ENCODE data around the gene MSLN.

MSLN gene

DNA sequence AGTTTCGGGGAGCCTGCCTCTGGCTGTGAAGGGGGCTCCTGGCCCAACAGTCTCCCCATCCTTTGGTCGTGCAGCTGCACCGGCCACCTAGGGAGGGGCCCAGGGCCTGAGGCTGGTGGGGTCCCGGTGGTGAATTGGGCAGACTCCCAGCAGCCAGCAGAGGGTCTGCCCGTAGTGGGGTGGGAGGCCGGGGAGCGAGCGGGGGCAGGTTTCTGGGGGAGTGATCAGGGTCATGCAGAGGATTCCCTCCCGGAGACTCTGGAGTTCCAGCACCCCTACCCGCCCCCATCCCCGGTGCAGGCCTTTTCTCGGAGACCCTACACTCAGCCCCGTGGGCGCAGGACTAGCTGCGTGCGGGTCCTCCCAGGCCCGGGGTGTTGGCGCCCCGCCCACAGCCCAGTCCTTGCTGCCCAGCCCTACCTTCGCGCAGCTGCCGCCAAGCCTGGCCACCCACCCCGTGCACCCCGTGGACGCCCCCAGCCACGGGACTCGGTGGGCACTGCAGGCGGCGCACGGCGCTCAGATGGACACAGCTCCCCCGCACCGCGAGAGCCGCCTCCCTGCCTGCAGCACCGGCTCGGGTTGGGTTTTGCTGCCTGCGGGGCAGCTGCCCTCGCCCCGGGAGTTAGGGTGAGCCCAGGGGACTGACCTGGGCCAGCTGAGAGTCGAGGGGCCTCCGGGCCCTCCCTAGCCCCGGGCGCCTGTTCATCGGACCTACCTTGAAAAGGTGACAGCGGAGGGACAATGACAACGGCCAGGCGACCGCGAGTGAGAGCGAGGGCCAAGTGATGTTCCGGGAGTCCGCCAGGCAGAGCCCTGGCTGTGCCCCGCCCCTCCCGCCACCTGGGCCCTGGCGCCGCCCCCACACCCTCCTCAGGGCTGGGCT lies 39.7 kb downstream of the MSLN start, which contains the start of gene GNG13:
TSS of gene GNG13 (minus strand) at position 787 of the 886 bp plus-strand sequence. CDS start 1,657 bp downstream, outside the sequence.
- TF ChIP-seq, protein P1, sequence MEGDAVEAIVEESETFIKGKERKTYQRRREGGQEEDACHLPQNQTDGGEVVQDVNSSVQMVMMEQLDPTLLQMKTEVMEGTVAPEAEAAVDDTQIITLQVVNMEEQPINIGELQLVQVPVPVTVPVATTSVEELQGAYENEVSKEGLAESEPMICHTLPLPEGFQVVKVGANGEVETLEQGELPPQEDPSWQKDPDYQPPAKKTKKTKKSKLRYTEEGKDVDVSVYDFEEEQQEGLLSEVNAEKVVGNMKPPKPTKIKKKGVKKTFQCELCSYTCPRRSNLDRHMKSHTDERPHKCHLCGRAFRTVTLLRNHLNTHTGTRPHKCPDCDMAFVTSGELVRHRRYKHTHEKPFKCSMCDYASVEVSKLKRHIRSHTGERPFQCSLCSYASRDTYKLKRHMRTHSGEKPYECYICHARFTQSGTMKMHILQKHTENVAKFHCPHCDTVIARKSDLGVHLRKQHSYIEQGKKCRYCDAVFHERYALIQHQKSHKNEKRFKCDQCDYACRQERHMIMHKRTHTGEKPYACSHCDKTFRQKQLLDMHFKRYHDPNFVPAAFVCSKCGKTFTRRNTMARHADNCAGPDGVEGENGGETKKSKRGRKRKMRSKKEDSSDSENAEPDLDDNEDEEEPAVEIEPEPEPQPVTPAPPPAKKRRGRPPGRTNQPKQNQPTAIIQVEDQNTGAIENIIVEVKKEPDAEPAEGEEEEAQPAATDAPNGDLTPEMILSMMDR (IDR thresholded peaks at IDR 0.05; ENCODE audit: poor library complexity, severe bottlenecking): no peak
- peaks cover 4% of the 10 kb centered on the region for H3K4me1 ChIP-seq (ENCODE audit: insufficient read depth, poor library complexity, severe bottlenecking)
- no peaks in the 10 kb centered on the region for H3K36me3 ChIP-seq (ENCODE audit: low read depth)
- H3K27ac ChIP-seq (ENCODE audit: poor library complexity, severe bottlenecking): no peak within 1 kb of the TSS
- peak; percentile 5; the same call in 1 of the 3 replicates for ATAC-seq (ENCODE audit: low read depth)
- H3K4me3 ChIP-seq (ENCODE audit: severe bottlenecking): no peak within 1 kb of the TSS
- H3K9me3 ChIP-seq (ENCODE audit: severe bottlenecking): no peaks in the 10 kb centered on the region
- no peak for DNase-seq (ENCODE audit: low spot score)
- peaks cover 52% of the 10 kb centered on the region for H3K27me3 ChIP-seq (ENCODE audit: insufficient read depth, poor library complexity, severe bottlenecking)

DNA sequence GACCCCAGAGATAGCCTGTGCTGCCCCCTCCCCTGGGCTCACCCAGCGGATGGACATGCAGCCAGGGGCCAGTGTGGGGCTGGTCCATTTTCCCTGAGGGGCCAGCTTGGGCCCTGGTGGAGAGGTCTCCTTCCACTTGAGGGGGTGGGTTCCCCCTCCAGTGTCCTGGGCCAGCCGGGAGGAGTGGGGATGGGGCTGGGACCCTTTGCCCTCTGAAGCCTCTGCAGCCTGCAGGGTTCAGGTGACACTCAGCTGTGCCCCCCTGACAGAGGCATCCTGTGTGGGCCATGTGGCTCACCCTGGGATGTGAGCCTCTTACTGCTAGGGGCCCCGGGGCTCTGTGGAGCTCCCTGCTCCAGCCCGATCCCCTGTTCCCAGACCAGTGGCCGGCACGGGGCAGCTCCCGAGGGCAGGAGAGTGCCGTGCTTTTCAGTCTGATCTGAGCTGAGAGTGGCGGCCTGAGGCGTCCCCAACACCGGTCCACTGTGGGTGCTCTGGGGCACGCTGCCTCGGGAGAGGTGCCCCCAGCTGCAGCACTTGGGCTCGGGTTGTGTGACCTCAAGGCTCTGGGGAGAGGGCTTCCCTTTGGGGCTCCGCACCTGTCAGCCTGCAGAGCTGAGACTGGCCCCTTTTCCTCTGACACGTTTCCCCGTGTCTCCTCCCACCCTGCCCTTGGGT lies 40.4 kb downstream of the MSLN start:
- Histone ChIP-seq H3K4me3 (ENCODE audit: severe bottlenecking) (no peak overlapping the region), H3K36me3 (ENCODE audit: low read depth) (no peaks in the 10 kb centered on the region), H3K4me1 (ENCODE audit: insufficient read depth, poor library complexity, severe bottlenecking) (peaks cover under 1% of the 10 kb centered on the region), H3K27me3 (ENCODE audit: insufficient read depth, poor library complexity, severe bottlenecking) (peaks cover 52% of the 10 kb centered on the region), H3K9me3 (ENCODE audit: severe bottlenecking) (no peaks in the 10 kb centered on the region), H3K27ac (ENCODE audit: poor library complexity, severe bottlenecking) (no peak overlapping the region)
- DNase-seq (ENCODE audit: low spot score) (no peak), ATAC-seq (ENCODE audit: low read depth) (peak; percentile 12; the same call in 1 of the 3 replicates)
- TF ChIP-seq, protein P1 (IDR thresholded peaks at IDR 0.05; ENCODE audit: poor library complexity, severe bottlenecking): no peak

DNA sequence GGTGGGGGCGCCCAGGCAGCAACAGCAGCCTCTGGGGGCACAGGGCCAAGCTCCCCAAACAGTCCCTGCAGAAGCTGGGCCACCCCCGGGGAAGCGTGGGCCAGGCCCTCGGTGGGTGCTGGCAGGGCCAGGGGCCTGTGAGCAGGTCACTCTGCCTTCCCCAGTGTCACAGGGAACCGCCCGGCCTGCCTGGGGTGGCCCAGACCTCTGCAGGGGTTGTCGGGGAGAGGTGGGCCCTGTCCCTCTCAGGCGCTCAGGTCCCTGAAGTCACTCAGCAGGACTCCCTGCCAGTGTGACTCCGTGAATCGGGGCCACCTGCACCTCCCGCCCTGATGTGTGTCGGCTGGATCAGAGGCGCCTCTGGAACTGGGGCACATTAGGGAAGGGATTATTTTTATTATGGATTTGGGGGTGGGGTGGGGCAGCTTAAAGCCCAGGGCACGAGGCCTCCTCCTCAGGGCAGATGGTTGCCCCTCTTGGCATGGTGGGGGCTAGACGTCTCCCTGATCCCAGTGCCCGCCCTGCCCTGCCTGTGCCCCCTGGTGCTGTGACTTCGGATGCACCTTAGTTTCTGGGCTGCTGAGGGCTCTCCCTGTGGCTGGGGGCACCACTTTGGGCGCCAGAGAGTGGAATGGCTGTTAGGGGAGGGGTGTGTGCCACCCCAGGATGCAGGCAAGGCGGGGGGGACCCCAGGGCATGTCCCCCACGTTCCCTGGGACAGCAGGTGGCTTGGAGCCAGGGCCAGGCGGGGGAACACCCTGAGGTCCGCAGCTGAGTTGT lies 41.2 kb downstream of the MSLN start:
- peaks cover 52% of the 10 kb centered on the region for H3K27me3 ChIP-seq (ENCODE audit: insufficient read depth, poor library complexity, severe bottlenecking)
- no peaks in the 10 kb centered on the region for H3K9me3 ChIP-seq (ENCODE audit: severe bottlenecking)
- TF ChIP-seq, protein P1 (IDR thresholded peaks at IDR 0.05; ENCODE audit: poor library complexity, severe bottlenecking): no peak
- no peaks in the 10 kb centered on the region for H3K36me3 ChIP-seq (ENCODE audit: low read depth)
- no peaks in the 10 kb centered on the region for H3K4me1 ChIP-seq (ENCODE audit: insufficient read depth, poor library complexity, severe bottlenecking)
- no peak overlapping the region for H3K27ac ChIP-seq (ENCODE audit: poor library complexity, severe bottlenecking)
- no peak overlapping the region for H3K4me3 ChIP-seq (ENCODE audit: severe bottlenecking)
- no peak for ATAC-seq (ENCODE audit: low read depth)
- DNase-seq (ENCODE audit: low spot score): no peak

DNA sequence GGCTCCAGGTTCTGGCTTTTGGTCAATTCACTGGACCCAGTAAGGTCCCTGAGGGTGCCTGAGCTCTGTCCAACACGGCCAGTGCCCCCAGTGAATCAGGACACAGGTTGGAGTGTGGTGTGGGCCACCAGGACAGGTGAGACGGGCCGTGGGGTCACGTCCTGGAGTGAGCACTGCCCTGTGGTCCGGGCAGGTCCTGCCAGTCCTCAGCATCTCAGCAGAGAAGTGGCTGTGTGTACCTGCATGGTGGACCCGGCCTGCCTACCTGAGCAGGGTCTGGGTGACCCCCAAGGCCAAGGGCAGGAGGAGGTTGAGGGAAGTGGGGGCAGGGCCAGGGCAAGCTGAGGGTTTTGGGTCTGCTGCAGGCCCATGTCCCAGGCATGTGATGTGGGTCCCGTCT lies 41.9 kb downstream of the MSLN start:
- H3K27me3 ChIP-seq (ENCODE audit: insufficient read depth, poor library complexity, severe bottlenecking): peaks cover 52% of the 10 kb centered on the region
- no peak for ATAC-seq (ENCODE audit: low read depth)
- TF ChIP-seq, protein P1 (IDR thresholded peaks at IDR 0.05; ENCODE audit: poor library complexity, severe bottlenecking): no peak
- DNase-seq (ENCODE audit: low spot score): no peak
- no peak overlapping the region for H3K4me3 ChIP-seq (ENCODE audit: severe bottlenecking)
- H3K4me1 ChIP-seq (ENCODE audit: insufficient read depth, poor library complexity, severe bottlenecking): no peaks in the 10 kb centered on the region
- no peaks in the 10 kb centered on the region for H3K36me3 ChIP-seq (ENCODE audit: low read depth)
- H3K27ac ChIP-seq (ENCODE audit: poor library complexity, severe bottlenecking): no peak overlapping the region
- no peaks in the 10 kb centered on the region for H3K9me3 ChIP-seq (ENCODE audit: severe bottlenecking)
